H1 (cell line): ENCODE measurements around the gene SMAD7. TPM values are rescaled to one million over a fixed set of nuclear protein-coding genes. Genes with fewer than 3 reads are reported as not detected.

ENCODE experiments used
- ATF3 ChIP-seq: IDR thresholded peaks from 2 replicates; pipeline ENCODE4 v1.6.1; 2011; ENCODE audit warnings: low read depth, mild to moderate bottlenecking, low read length; ENCODE audit not compliant: insufficient read depth
- BRCA1 ChIP-seq: IDR thresholded peaks from 2 replicates; pipeline ENCODE4 v1.6.1; 2012; ENCODE audit warnings: low read depth, low read length, improper control_type of control experiment
- polyA plus RNA-seq, 7 experiments: library from polyadenylated mRNA; depleted of rRNA in 3 of 7; stranded (reverse) in 5 of 7; unstranded in 2 of 7; fragments of >200 nt in 5 of 7; fragments of 200-250 nt in 2 of 7; gene quantifications; 1 replicate in 5 of 7; 2 replicates in 1 of 7; 4 replicates in 1 of 7; pipeline versions ENCODE4 v1.2.1 to v1.2.3, GENCODE V29; 2011 to 2013; ENCODE audit warnings: missing spikeins in 2 of 7, mixed read lengths in 2 of 7
- total RNA-seq: library from RNA; stranded (reverse); fragmentation: NEBNext Ultra II Directional; extraction: Animal tissue kit (Norgen Biotek cat#: 25700); gene quantifications from 2 replicates; pipeline ENCODE4 v1.2.1, GENCODE V29; 2021
- TF ChIP-seq, protein P1 (sequence below): IDR thresholded peaks from 2 replicates; pipeline ENCODE4 v1.6.1; 2011; ENCODE audit warnings: low read length, improper control_type of control experiment

The SMAD7 gene
- total and polyA plus RNA-seq, 2 of the 8 experiments (the other 6 are each of a cell fraction or from before 2014, with no cell fraction given), result 6.5 to 15.5 TPM

DNA sequence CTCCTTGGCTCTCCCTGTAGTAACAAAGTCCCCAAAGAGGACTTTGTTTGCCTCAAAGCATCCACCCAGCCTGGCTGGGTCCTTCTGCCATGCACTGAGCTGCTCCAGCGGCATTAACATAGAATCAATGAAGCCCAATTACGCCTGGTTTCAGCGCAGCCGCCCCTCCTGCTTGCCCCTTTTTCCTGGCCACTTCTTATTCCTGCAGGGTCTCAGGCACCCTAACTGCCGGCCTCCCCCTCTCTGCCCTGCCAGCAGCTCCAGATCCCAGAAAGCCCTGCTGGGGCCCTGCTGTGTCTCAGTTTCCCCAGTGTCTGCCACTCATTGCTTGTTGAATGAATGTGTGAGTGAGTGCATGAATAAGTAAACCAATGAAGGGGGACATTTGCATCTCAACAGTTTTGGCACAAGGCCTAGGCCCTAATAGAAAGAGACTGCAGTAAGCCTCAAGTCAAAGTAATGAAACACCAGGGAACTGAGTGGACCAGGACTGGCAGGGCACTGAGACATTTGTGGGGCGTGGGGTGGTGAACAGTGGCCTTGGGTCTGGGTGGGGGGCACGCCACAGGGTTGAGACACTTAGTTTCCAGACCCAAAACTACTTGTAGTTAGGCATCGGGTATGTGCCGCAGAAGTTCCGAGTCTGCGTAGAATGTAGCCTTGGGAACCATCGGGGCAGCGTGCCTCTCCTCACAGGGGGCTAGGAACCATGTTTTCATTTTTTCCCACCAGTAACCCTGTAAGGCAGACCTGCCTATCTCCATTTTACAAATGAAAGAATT, 60.6 kb downstream of the SMAD7 start (continued):
- TF ChIP-seq, protein P1, sequence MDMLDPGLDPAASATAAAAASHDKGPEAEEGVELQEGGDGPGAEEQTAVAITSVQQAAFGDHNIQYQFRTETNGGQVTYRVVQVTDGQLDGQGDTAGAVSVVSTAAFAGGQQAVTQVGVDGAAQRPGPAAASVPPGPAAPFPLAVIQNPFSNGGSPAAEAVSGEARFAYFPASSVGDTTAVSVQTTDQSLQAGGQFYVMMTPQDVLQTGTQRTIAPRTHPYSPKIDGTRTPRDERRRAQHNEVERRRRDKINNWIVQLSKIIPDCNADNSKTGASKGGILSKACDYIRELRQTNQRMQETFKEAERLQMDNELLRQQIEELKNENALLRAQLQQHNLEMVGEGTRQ, result no peak
- TF ChIP-seq BRCA1 (no peak), ATF3 (no peak)
- TF ChIP-seq, all 59 proteins: peak for 0
